HCT116 (cell line): ENCODE data around the gene UBAP2. TPM values are rescaled to one million over a fixed set of nuclear protein-coding genes. Genes with fewer than 3 reads are reported as not detected.

Source experiments
- ATAC-seq: fragments of 200-7000 bp; cut with Tn5 transposase; 2 replicates; pipeline ENCODE4 v1.9.1; 2020; ENCODE audit warnings: mild to moderate bottlenecking, moderate library complexity
- BruUV-seq: library from RNA; stranded (reverse); fragments of 400-500 nt; replicated peaks from 2 replicates; lab custom pipeline; 2021; lab: Mats Ljungman, UMichigan
- CTCF ChIA-PET: fragments of 300-600 bp; sonication (Branson Sonifier 250); formaldehyde crosslinking; loops from one replicate; lab custom pipeline; 2021; ENCODE audit warnings: antibody characterized with exemption; lab: Charles Lee
- POLR2A ChIA-PET: fragments of 300-600, 350-600 bp; sonication (Branson Sonifier 250); formaldehyde crosslinking; loops from one replicate; lab custom pipeline; 2021; ENCODE audit warnings: antibody characterized with exemption; lab: Charles Lee
- RAD21 ChIA-PET, 2 experiments: fragments of 300-600 bp; sonication (Branson Sonifier 250); formaldehyde crosslinking; loops; one replicate each; lab custom pipeline; 2023; ENCODE audit warnings: low total read pairs in 2 of 2; ENCODE audit not compliant: uncharacterized antibody in 2 of 2, unreplicated experiment in 2 of 2, low non-redundant PET in 1 of 2; lab: Charles Lee
- DNase-seq: peaks from one replicate; pipeline ENCODE4 v3.0.0-alpha.2; 2010; ENCODE audit warnings: low read depth, low spot score
- H2AFZ ChIP-seq: fragments of 200-600 bp; shearing (Covaris generic), sonication (generic); 2 replicates; pipeline ENCODE4 v1.6.1; 2017; ENCODE audit warnings: low read depth, mixed run types, mixed read lengths, antibody characterized with exemption, low read length; ENCODE audit not compliant: poor library complexity, severe bottlenecking
- H3K27ac ChIP-seq: 2 replicates; pipeline ENCODE4 v1.5.1; 2012; ENCODE audit warnings: low read depth, low read length
- H3K27me3 ChIP-seq: fragments of 200-600 bp; sonication (generic); 2 replicates; pipeline ENCODE4 v1.6.1; 2016; ENCODE audit warnings: mixed run types, low read length, mixed read lengths; ENCODE audit not compliant: insufficient read depth
- H3K36me3 ChIP-seq, 2 experiments: fragments of 200-500 bp in 1 of 2; fragments of 200-600 bp in 1 of 2; sonication (Bioruptor generic) in 1 of 2; sonication (generic) in 1 of 2; 2 replicates each; pipeline versions ENCODE4 v1.5.1 to v1.6.1; 2014 to 2016; ENCODE audit warnings: low read length in 2 of 2, inconsistent platforms in 1 of 2, mixed read lengths in 1 of 2, mixed run types in 1 of 2; ENCODE audit not compliant: insufficient read depth in 2 of 2, control insufficient read depth in 1 of 2
- H3K4me1 ChIP-seq, 2 experiments: fragments of 200-600 bp in 1 of 2; sonication (generic) in 1 of 2; 2 replicates each; pipeline versions ENCODE4 v1.5.1 to v1.6.1; 2012 to 2017; ENCODE audit warnings: low read length in 2 of 2, inconsistent platforms in 1 of 2, mild to moderate bottlenecking in 1 of 2, mixed read lengths in 1 of 2, mixed run types in 1 of 2, moderate library complexity in 1 of 2; ENCODE audit not compliant: insufficient read depth in 2 of 2, control insufficient read depth in 1 of 2
- H3K4me2 ChIP-seq: fragments of 200-600 bp; sonication (generic); 2 replicates; pipeline ENCODE4 v1.6.1; 2017; ENCODE audit warnings: mixed run types, low read length, mixed read lengths
- H3K4me3 ChIP-seq, 2 experiments: fragments of 200-600 bp in 1 of 2; sonication (generic) in 1 of 2; replicated peaks in 1 of 2; 2 replicates each; pipeline ENCODE4 v1.5.1; 2011 to 2016; ENCODE audit warnings: low read length in 2 of 2, control low read depth in 1 of 2, low read depth in 1 of 2, mild to moderate bottlenecking in 1 of 2, mixed read lengths in 1 of 2, mixed run types in 1 of 2
- H3K79me2 ChIP-seq: fragments of 200-600 bp; sonication (generic); 2 replicates; pipeline ENCODE4 v1.6.1; 2017; ENCODE audit warnings: mild to moderate bottlenecking, mixed run types, low read length, moderate library complexity, mixed read lengths; ENCODE audit not compliant: insufficient read depth
- H3K9ac ChIP-seq: fragments of 200-600 bp; sonication (generic); 2 replicates; pipeline ENCODE4 v1.6.1; 2016; ENCODE audit warnings: low read length, mixed read lengths
- H3K9me2 ChIP-seq: fragments of 200-600 bp; sonication (generic), shearing (Covaris generic); 2 replicates; pipeline ENCODE4 v1.6.1; 2017; ENCODE audit warnings: mixed run types, mild to moderate bottlenecking, moderate library complexity; ENCODE audit not compliant: insufficient read depth
- H3K9me3 ChIP-seq, 2 experiments: fragments of 200-500 bp in 1 of 2; fragments of 200-600 bp in 1 of 2; sonication (Bioruptor generic) in 1 of 2; sonication (generic) in 1 of 2; 2 replicates each; pipeline ENCODE4 v1.6.1; 2014 to 2017; ENCODE audit warnings: low read length in 2 of 2, mixed read lengths in 2 of 2, inconsistent platforms in 1 of 2, low read depth in 1 of 2, mild to moderate bottlenecking in 1 of 2, mixed run types in 1 of 2, moderate library complexity in 1 of 2; ENCODE audit not compliant: control insufficient read depth in 1 of 2, insufficient read depth in 1 of 2
- H4K20me1 ChIP-seq: fragments of 200-600 bp; sonication (generic), shearing (Covaris generic); 2 replicates; pipeline ENCODE4 v1.6.1; 2017; ENCODE audit warnings: mixed run types, mild to moderate bottlenecking, moderate library complexity; ENCODE audit not compliant: insufficient read depth
- ATF3 ChIP-seq: IDR thresholded peaks from 2 replicates; pipeline ENCODE4 v1.6.1; 2012
- CBX3 ChIP-seq: IDR thresholded peaks from 2 replicates; pipeline ENCODE4 v1.6.1; 2012; ENCODE audit warnings: low read depth
- CEBPB ChIP-seq: IDR thresholded peaks from 2 replicates; pipeline ENCODE4 v1.6.1; 2012; ENCODE audit warnings: low read depth
- EGR1 ChIP-seq: IDR thresholded peaks from 2 replicates; pipeline ENCODE4 v1.6.1; 2012; ENCODE audit warnings: low read depth
- EZH2 ChIP-seq: fragments of 200-600 bp; sonication (generic); IDR thresholded peaks from 2 replicates; pipeline ENCODE4 v1.6.1; 2017; ENCODE audit warnings: antibody characterized with exemption, mixed run types
- POLR2AphosphoS5 ChIP-seq: IDR thresholded peaks from 2 replicates; pipeline ENCODE4 v1.6.1; 2011; ENCODE audit warnings: mild to moderate bottlenecking, low read depth, low read length, moderate library complexity
- SP1 ChIP-seq: IDR thresholded peaks from 2 replicates; pipeline ENCODE4 v1.6.1; 2012; ENCODE audit warnings: low read depth
- SRF ChIP-seq: IDR thresholded peaks from 2 replicates; pipeline ENCODE4 v1.6.1; 2012; ENCODE audit warnings: low read depth
- ZBTB33 ChIP-seq: IDR thresholded peaks from 2 replicates; pipeline ENCODE4 v1.6.1; 2011; ENCODE audit warnings: mild to moderate bottlenecking, low read length, moderate library complexity; ENCODE audit not compliant: insufficient replicate concordance; ENCODE audit errors: extremely low read depth
- ZNF274 ChIP-seq: fragments of 200-500 bp; sonication (Bioruptor generic); IDR thresholded peaks from 2 replicates; pipeline ENCODE4 v1.6.1; 2014; ENCODE audit warnings: mild to moderate bottlenecking, low read depth, low read length, inconsistent platforms
- intact Hi-C: fragments of 100-400 bp; cut with micrococcal nuclease; formaldehyde crosslinking; loops from 2 replicates; pipeline ENCODE4 v1.10.0; 2022
- total RNA-seq: library from RNA; stranded (reverse); gene quantifications from one replicate; pipeline ENCODE4 v1.2.1, GENCODE V29; 2021; ENCODE audit not compliant: unreplicated experiment

UBAP2 gene
- total RNA-seq, 1 experiment from 2014 or later, result 51.3 TPM

- TF ChIP-seq EZH2, result no peak
- TF ChIP-seq ZBTB33, result no peak
- no peak for TF ChIP-seq ZNF274
- TF ChIP-seq SRF, result no peak
- TF ChIP-seq POLR2AphosphoS5, result no peak
- no peak for TF ChIP-seq ATF3
- TF ChIP-seq EGR1, result no peak
- TF ChIP-seq SP1, result no peak
- no peak for TF ChIP-seq CEBPB
- TF ChIP-seq CBX3, result no peak
- POLR2A ChIA-PET, result interaction anchor here (0.6 kb wide), 1 partner anchor 73 kb away, joined by 3 read pairs; no protein-coding TSS in a partner anchor
- RAD21 ChIA-PET, result no interaction called here
- H3K27me3 ChIP-seq, result no peaks in the 10 kb centered on the region
- no peak overlapping the region for H3K27ac ChIP-seq
- no peaks in the 10 kb centered on the region for H3K9me3 ChIP-seq
- H2AFZ ChIP-seq, result no peak overlapping the region
- ATAC-seq (no peak), DNase-seq (no peak)
- CTCF ChIA-PET, result no interaction called here
- intact Hi-C loops, result no loop called here
- BruUV-seq, result no TSS peak
- H3K9ac ChIP-seq, result no peak overlapping the region
- no peaks in the 10 kb centered on the region for H3K4me1 ChIP-seq
- H3K4me2 ChIP-seq, result no peak overlapping the region
- no peaks in the 10 kb centered on the region for H4K20me1 ChIP-seq
- no peaks in the 10 kb centered on the region for H3K79me2 ChIP-seq
- peaks cover 33 to 42% of the 10 kb centered on the region in 2 experiments; a peak in 3 of 4 replicates for H3K36me3 ChIP-seq
- H3K4me3 ChIP-seq, result no peak overlapping the region
- H3K9me2 ChIP-seq, result no peaks in the 10 kb centered on the region
Measured at GRCh38 chr9:34097865-34098264, 49.2 kb upstream of the UBAP2 start.
